Measurements from ENCODE around the gene HBEGF. TPM values are rescaled to one million over a fixed set of nuclear protein-coding genes. Genes with fewer than 3 reads are reported as not detected.

HBEGF gene
- polyA plus RNA-seq, 1 donor (not counting 4 experiments of a cell fraction or from before 2014, with no cell fraction given), result 53.1 TPM

DNA sequence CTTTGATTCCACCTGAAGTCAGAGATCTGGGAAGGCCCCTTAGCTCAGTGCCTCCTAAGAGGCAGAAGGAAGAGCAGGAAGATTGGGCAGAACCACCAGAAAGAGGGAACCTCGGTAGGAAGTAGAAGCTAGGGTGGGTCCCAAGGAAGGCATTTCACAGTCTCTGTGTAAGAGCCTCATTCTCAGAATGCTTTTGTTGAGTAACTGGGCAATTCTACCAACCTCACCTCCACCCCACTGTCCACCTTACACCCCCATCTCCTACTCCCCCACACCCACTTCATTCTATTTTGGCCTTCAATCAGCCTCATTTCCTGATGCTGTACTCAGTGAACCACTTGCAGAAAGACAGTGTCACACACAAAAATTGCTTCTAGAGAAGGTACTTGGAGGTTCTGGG is 3.5 kb downstream of the HBEGF start:
- H2AFZ ChIP-seq (ENCODE audit: control insufficient read depth, low read length), result no peak overlapping the region
- no peak overlapping the region for H3K9ac ChIP-seq (ENCODE audit: control insufficient read depth, extremely low read depth, insufficient read depth, low read length)
- H3K9me1 ChIP-seq (ENCODE audit: control insufficient read depth, extremely low read depth, insufficient read depth, low read length), result peaks cover 17% of the 10 kb centered on the region
- H3K79me2 ChIP-seq (ENCODE audit: control insufficient read depth, insufficient read depth, low read length), result peaks cover 57% of the 10 kb centered on the region
- TF ChIP-seq, protein P1, sequence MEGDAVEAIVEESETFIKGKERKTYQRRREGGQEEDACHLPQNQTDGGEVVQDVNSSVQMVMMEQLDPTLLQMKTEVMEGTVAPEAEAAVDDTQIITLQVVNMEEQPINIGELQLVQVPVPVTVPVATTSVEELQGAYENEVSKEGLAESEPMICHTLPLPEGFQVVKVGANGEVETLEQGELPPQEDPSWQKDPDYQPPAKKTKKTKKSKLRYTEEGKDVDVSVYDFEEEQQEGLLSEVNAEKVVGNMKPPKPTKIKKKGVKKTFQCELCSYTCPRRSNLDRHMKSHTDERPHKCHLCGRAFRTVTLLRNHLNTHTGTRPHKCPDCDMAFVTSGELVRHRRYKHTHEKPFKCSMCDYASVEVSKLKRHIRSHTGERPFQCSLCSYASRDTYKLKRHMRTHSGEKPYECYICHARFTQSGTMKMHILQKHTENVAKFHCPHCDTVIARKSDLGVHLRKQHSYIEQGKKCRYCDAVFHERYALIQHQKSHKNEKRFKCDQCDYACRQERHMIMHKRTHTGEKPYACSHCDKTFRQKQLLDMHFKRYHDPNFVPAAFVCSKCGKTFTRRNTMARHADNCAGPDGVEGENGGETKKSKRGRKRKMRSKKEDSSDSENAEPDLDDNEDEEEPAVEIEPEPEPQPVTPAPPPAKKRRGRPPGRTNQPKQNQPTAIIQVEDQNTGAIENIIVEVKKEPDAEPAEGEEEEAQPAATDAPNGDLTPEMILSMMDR (optimal IDR thresholded peaks at IDR 0.05 in 1 of 3, IDR thresholded peaks at IDR 0.05 in 1 of 3, conservative IDR thresholded peaks at IDR 0.05 in 1 of 3; ENCODE audit: extremely low read depth in 1 of 3, insufficient read depth in 2 of 3, low read length in 3 of 3), result no peak
- H3K27ac ChIP-seq (ENCODE audit: control insufficient read depth, insufficient read depth, low read length), result no peak overlapping the region
- peak overlapping the region; percentile 69 for H3K4me2 ChIP-seq (ENCODE audit: control insufficient read depth, extremely low read depth, insufficient read depth, low read depth, low read length)
- H3K4me3 ChIP-seq (ENCODE audit: control insufficient read depth in 2 of 3, extremely low read depth in 1 of 3, insufficient read depth in 2 of 3, low read depth in 1 of 3, low read length in 3 of 3), result no peak overlapping the region
- H3K4me1 ChIP-seq (ENCODE audit: control insufficient read depth, extremely low read depth, insufficient read depth, low read length), result peaks cover 80% of the 10 kb centered on the region
- no peaks in the 10 kb centered on the region for H3K9me3 ChIP-seq (ENCODE audit: control insufficient read depth, low read depth, low read length)
- H3K36me3 ChIP-seq (ENCODE audit: control insufficient read depth in 2 of 2, extremely low read depth in 1 of 2, insufficient read depth in 2 of 2, low read length in 2 of 2), result peaks cover 17 to 44% of the 10 kb centered on the region in 2 experiments
- H3K27me3 ChIP-seq (ENCODE audit: control insufficient read depth, extremely low read depth, insufficient read depth, low read length), result no peaks in the 10 kb centered on the region
- peaks cover 19% of the 10 kb centered on the region for H4K20me1 ChIP-seq (ENCODE audit: control insufficient read depth, extremely low read depth, insufficient read depth, low read length)
- FAIRE-seq (no peak), DNase-seq (ENCODE audit: low read depth, low spot score) (no peak)
- dilution Hi-C loops (cut with MboI; ENCODE audit: extremely low pct_ligation_motif_present, low sequenced_read_pairs), result no loop called here

DNA sequence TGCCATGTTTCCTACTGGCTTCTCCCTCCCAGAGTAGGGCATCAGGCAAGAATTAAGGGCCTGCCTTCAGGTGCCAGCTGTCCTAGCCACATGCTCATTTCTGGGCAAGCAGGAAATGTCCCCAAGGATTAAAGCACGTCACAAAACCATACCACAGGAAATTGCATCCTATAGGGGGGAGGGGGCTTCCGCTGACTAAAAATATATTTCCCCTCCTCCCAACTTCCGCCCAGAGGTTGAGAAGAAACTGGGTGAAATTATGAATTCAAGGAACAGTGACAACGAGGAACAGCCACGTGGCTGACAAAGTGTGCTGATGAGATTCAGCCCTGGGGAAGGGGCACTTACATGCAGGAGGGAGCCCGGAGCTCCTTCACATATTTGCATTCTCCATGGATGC is 4.1 kb downstream of the HBEGF start:
- dilution Hi-C loops (cut with MboI; ENCODE audit: extremely low pct_ligation_motif_present, low sequenced_read_pairs), result no loop called here
- peaks cover 17% of the 10 kb centered on the region for H3K9me1 ChIP-seq (ENCODE audit: control insufficient read depth, extremely low read depth, insufficient read depth, low read length)
- peak overlapping the region in 1 of 3 experiments; percentile 39 for H3K4me3 ChIP-seq (ENCODE audit: control insufficient read depth in 2 of 3, extremely low read depth in 1 of 3, insufficient read depth in 2 of 3, low read depth in 1 of 3, low read length in 3 of 3)
- peaks cover 62% of the 10 kb centered on the region for H3K79me2 ChIP-seq (ENCODE audit: control insufficient read depth, insufficient read depth, low read length)
- no peak overlapping the region for H3K27ac ChIP-seq (ENCODE audit: control insufficient read depth, insufficient read depth, low read length)
- H3K36me3 ChIP-seq (ENCODE audit: control insufficient read depth in 2 of 2, extremely low read depth in 1 of 2, insufficient read depth in 2 of 2, low read length in 2 of 2), result peaks cover 19 to 50% of the 10 kb centered on the region in 2 experiments
- no peak overlapping the region for H2AFZ ChIP-seq (ENCODE audit: control insufficient read depth, low read length)
- no peaks in the 10 kb centered on the region for H3K27me3 ChIP-seq (ENCODE audit: control insufficient read depth, extremely low read depth, insufficient read depth, low read length)
- no peak for TF ChIP-seq EZH2 (IDR thresholded peaks at IDR 0.05; ENCODE audit: low read length)
- TF ChIP-seq, protein P1 (optimal IDR thresholded peaks at IDR 0.05 in 1 of 3, IDR thresholded peaks at IDR 0.05 in 1 of 3, conservative IDR thresholded peaks at IDR 0.05 in 1 of 3; ENCODE audit: extremely low read depth in 1 of 3, insufficient read depth in 2 of 3, low read length in 3 of 3), result no peak
- peak overlapping the region; percentile 69 for H3K4me2 ChIP-seq (ENCODE audit: control insufficient read depth, extremely low read depth, insufficient read depth, low read depth, low read length)
- peak overlapping the region; percentile 6 for H3K9ac ChIP-seq (ENCODE audit: control insufficient read depth, extremely low read depth, insufficient read depth, low read length)
- FAIRE-seq (no peak), DNase-seq (ENCODE audit: low read depth, low spot score) (no peak)
- peaks cover 80% of the 10 kb centered on the region for H3K4me1 ChIP-seq (ENCODE audit: control insufficient read depth, extremely low read depth, insufficient read depth, low read length)
- H4K20me1 ChIP-seq (ENCODE audit: control insufficient read depth, extremely low read depth, insufficient read depth, low read length), result peaks cover 23% of the 10 kb centered on the region
- no peaks in the 10 kb centered on the region for H3K9me3 ChIP-seq (ENCODE audit: control insufficient read depth, low read depth, low read length)

Data from keratinocyte (primary cell).